H1 (cell line): ENCODE data around the gene BCL11A. TPM values are rescaled to one million over a fixed set of nuclear protein-coding genes. Genes with fewer than 3 reads are reported as not detected.

Experiments
- CTCF ChIA-PET: fragments of 300-600 bp; sonication (Branson Sonifier 250); formaldehyde crosslinking; loops from one replicate; lab custom pipeline; 2021; ENCODE audit not compliant: partially characterized antibody; lab: Charles Lee
- POLR2A ChIA-PET: fragments of 300-600 bp; sonication (Branson Sonifier 250); formaldehyde crosslinking; loops from one replicate; lab custom pipeline; 2021; ENCODE audit warnings: inconsistent platforms; ENCODE audit not compliant: partially characterized antibody; lab: Charles Lee
- DNase-seq, 2 experiments: peaks; one replicate each; pipeline versions ENCODE4 v3.0.0 to v3.0.0-alpha.2; 2010 to 2022; ENCODE audit warnings: low spot score in 2 of 2, low read depth in 1 of 2, mixed read lengths in 1 of 2
- FAIRE-seq: peaks from 2 replicates; lab custom pipeline; 2011; peaks lifted over from hg19 to GRCh38; lab: Jason Lieb, UNC
- H2AFZ ChIP-seq: 2 replicates; pipeline ENCODE4 v1.8.1; 2012; ENCODE audit warnings: low read length, inconsistent platforms
- H2AK5ac ChIP-seq: 2 replicates; pipeline ENCODE4 v1.6.1; 2013; ENCODE audit warnings: low read depth, low read length
- H2BK120ac ChIP-seq: replicated peaks from 2 replicates; pipeline ENCODE3; 2013; ENCODE audit warnings: low read depth, low read length, inconsistent platforms
- H2BK12ac ChIP-seq: 2 replicates; pipeline ENCODE4 v1.6.1; 2013; ENCODE audit warnings: low read depth, low read length
- H2BK15ac ChIP-seq: 2 replicates; pipeline ENCODE4 v1.6.1; 2013; ENCODE audit warnings: low read length
- H2BK20ac ChIP-seq: 2 replicates; pipeline ENCODE4 v1.6.1; 2013; ENCODE audit warnings: low read length
- H2BK5ac ChIP-seq: 2 replicates; pipeline ENCODE4 v1.6.1; 2013; ENCODE audit warnings: low read depth, low read length
- H3K14ac ChIP-seq: 2 replicates; pipeline ENCODE4 v1.6.1; 2013; ENCODE audit warnings: inconsistent platforms; ENCODE audit not compliant: insufficient read length
- H3K18ac ChIP-seq: 2 replicates; pipeline ENCODE4 v1.6.1; 2013; ENCODE audit warnings: low read length; ENCODE audit errors: extremely low read depth
- H3K23ac ChIP-seq: 2 replicates; pipeline ENCODE4 v1.6.1; 2013; ENCODE audit warnings: inconsistent platforms; ENCODE audit not compliant: insufficient read length
- H3K23me2 ChIP-seq: 2 replicates; pipeline ENCODE4 v1.6.1; 2013; ENCODE audit warnings: low read depth, low read length
- H3K27ac ChIP-seq: 2 replicates; pipeline ENCODE4 v1.6.1; 2011; ENCODE audit warnings: low read depth, low read length, inconsistent platforms
- H3K27me3 ChIP-seq, 4 experiments: replicated peaks in 1 of 4; 1 replicate in 1 of 4; 2 replicates in 3 of 4; pipeline versions ENCODE4 v1.6.1 to v1.8.1; 2011 to 2013; ENCODE audit warnings: low read length in 3 of 4, mild to moderate bottlenecking in 3 of 4, inconsistent platforms in 2 of 4, mixed read lengths in 2 of 4, moderate library complexity in 1 of 4; ENCODE audit not compliant: control insufficient read depth in 3 of 4, insufficient read depth in 3 of 4; ENCODE audit errors: extremely low read depth in 1 of 4
- H3K36me3 ChIP-seq, 4 experiments: 2 replicates each; pipeline versions ENCODE4 v1.6.1 to v1.8.1; 2011 to 2013; ENCODE audit warnings: mild to moderate bottlenecking in 4 of 4, low read length in 3 of 4, moderate library complexity in 2 of 4, control low read depth in 1 of 4, inconsistent platforms in 1 of 4; ENCODE audit not compliant: insufficient read depth in 4 of 4, control insufficient read depth in 2 of 4
- H3K4ac ChIP-seq: replicated peaks from 2 replicates; pipeline ENCODE3; 2013; ENCODE audit warnings: low read length, low read depth, mixed read lengths, inconsistent platforms; ENCODE audit not compliant: insufficient read length
- H3K4me1 ChIP-seq, 4 experiments: replicated peaks in 1 of 4; 1 replicate in 1 of 4; 2 replicates in 3 of 4; pipeline versions ENCODE4 v1.6.1 to v1.8.1; 2011 to 2013; ENCODE audit warnings: low read length in 3 of 4, inconsistent platforms in 2 of 4, mixed read lengths in 1 of 4; ENCODE audit not compliant: insufficient read depth in 4 of 4, control insufficient read depth in 3 of 4
- H3K4me2 ChIP-seq, 2 experiments: 2 replicates each; pipeline versions ENCODE4 v1.6.1 to v1.8.1; 2011 to 2013; ENCODE audit warnings: low read depth in 2 of 2, low read length in 2 of 2, control low read depth in 1 of 2, inconsistent platforms in 1 of 2, mild to moderate bottlenecking in 1 of 2; ENCODE audit not compliant: insufficient read depth in 1 of 2
- H3K4me3 ChIP-seq, 4 experiments: fragments of 200-600, 300-600 bp in 1 of 4; sonication (generic), shearing (Covaris generic), sonication (Bioruptor Twin) in 1 of 4; 2 replicates each; pipeline versions ENCODE4 v1.5.1 to v1.8.1; 2011 to 2016; ENCODE audit warnings: low read length in 4 of 4, low read depth in 3 of 4, control low read depth in 2 of 4, inconsistent platforms in 2 of 4, mild to moderate bottlenecking in 2 of 4, mixed read lengths in 1 of 4, moderate library complexity in 1 of 4; ENCODE audit not compliant: insufficient read depth in 2 of 4; ENCODE audit errors: extremely low read depth in 1 of 4
- H3K56ac ChIP-seq: replicated peaks from 2 replicates; pipeline ENCODE3; 2013; ENCODE audit warnings: low read depth, mild to moderate bottlenecking, mixed read lengths, low read length, inconsistent platforms; ENCODE audit not compliant: insufficient read length
- H3K79me1 ChIP-seq: 2 replicates; pipeline ENCODE4 v1.6.1; 2013; ENCODE audit warnings: low read depth, low read length, control low read depth
- H3K79me2 ChIP-seq, 2 experiments: 2 replicates each; pipeline versions ENCODE4 v1.6.1 to v1.8.1; 2012 to 2013; ENCODE audit warnings: low read length in 2 of 2, mild to moderate bottlenecking in 2 of 2, inconsistent platforms in 1 of 2; ENCODE audit not compliant: insufficient read depth in 2 of 2, control insufficient read depth in 1 of 2
- H3K9ac ChIP-seq, 4 experiments: replicated peaks in 1 of 4; 1 replicate in 1 of 4; 2 replicates in 3 of 4; pipeline versions ENCODE4 v1.6.1 to v1.8.1; 2011 to 2013; ENCODE audit warnings: low read depth in 3 of 4, low read length in 3 of 4, control low read depth in 2 of 4, mild to moderate bottlenecking in 2 of 4, moderate library complexity in 2 of 4, inconsistent platforms in 1 of 4; ENCODE audit errors: extremely low read depth in 1 of 4
- H3K9me3 ChIP-seq, 2 experiments: 2 replicates each; pipeline versions ENCODE4 v1.6.1 to v1.8.1; 2012 to 2013; ENCODE audit warnings: mild to moderate bottlenecking in 2 of 2, moderate library complexity in 2 of 2, control low read depth in 1 of 2, inconsistent platforms in 1 of 2, low read depth in 1 of 2, low read length in 1 of 2, mixed read lengths in 1 of 2; ENCODE audit not compliant: insufficient read depth in 2 of 2
- H4K20me1 ChIP-seq, 2 experiments: replicated peaks in 1 of 2; 2 replicates each; pipeline versions ENCODE3 to v1.8.1; 2011 to 2013; ENCODE audit warnings: inconsistent platforms in 2 of 2, low read length in 2 of 2, mild to moderate bottlenecking in 1 of 2; ENCODE audit not compliant: insufficient read depth in 2 of 2, control insufficient read depth in 1 of 2
- H4K5ac ChIP-seq: 2 replicates; pipeline ENCODE4 v1.6.1; 2013; ENCODE audit warnings: low read length, low read depth, mixed read lengths, inconsistent platforms; ENCODE audit not compliant: insufficient read length
- H4K8ac ChIP-seq: 2 replicates; pipeline ENCODE4 v1.8.0; 2013; ENCODE audit warnings: mild to moderate bottlenecking, moderate library complexity, low read length, inconsistent platforms; ENCODE audit not compliant: insufficient read depth; ENCODE audit errors: extremely low read depth
- H4K91ac ChIP-seq: replicated peaks from 2 replicates; pipeline ENCODE3; 2013; ENCODE audit warnings: low read length, mixed read lengths, inconsistent platforms; ENCODE audit not compliant: insufficient read length
- BACH1 ChIP-seq: IDR thresholded peaks from 2 replicates; pipeline ENCODE4 v1.6.1; 2012; ENCODE audit warnings: low read length, improper control_type of control experiment
- BRCA1 ChIP-seq: IDR thresholded peaks from 2 replicates; pipeline ENCODE4 v1.6.1; 2012; ENCODE audit warnings: low read depth, low read length, improper control_type of control experiment
- CHD1 ChIP-seq: IDR thresholded peaks from 2 replicates; pipeline ENCODE4 v1.6.1; 2012; ENCODE audit warnings: low read depth, low read length, improper control_type of control experiment
- CHD2 ChIP-seq: IDR thresholded peaks from 2 replicates; pipeline ENCODE4 v1.6.1; 2012; ENCODE audit warnings: low read length, improper control_type of control experiment
- CTCF ChIP-seq, 3 experiments: IDR thresholded peaks; 1 replicate in 2 of 3; 2 replicates in 1 of 3; pipeline versions ENCODE4 v1.5.1 to v1.6.1; 2011; ENCODE audit warnings: low read length in 3 of 3, mild to moderate bottlenecking in 3 of 3, inconsistent platforms in 2 of 3, low read depth in 1 of 3, moderate library complexity in 1 of 3; ENCODE audit not compliant: insufficient read depth in 1 of 3; ENCODE audit errors: control extremely low read depth in 1 of 3
- EGR1 ChIP-seq: IDR thresholded peaks from 2 replicates; pipeline ENCODE4 v1.6.1; 2011; ENCODE audit warnings: low read depth, low read length, borderline replicate concordance
- MAFK ChIP-seq: IDR thresholded peaks from 2 replicates; pipeline ENCODE4 v1.6.1; 2012; ENCODE audit warnings: low read depth, mild to moderate bottlenecking, improper control_type of control experiment, low read length
- POLR2AphosphoS5 ChIP-seq: IDR thresholded peaks from 2 replicates; pipeline ENCODE4 v1.6.1; 2011; ENCODE audit warnings: low read depth, low read length
- SIN3A ChIP-seq, 2 experiments: IDR thresholded peaks in 1 of 2; conservative IDR thresholded peaks in 1 of 2; 2 replicates each; pipeline ENCODE4 v1.6.1; 2011 to 2012; ENCODE audit warnings: low read length in 2 of 2, improper control_type of control experiment in 1 of 2, low read depth in 1 of 2, mild to moderate bottlenecking in 1 of 2
- SP4 ChIP-seq: IDR thresholded peaks from 2 replicates; pipeline ENCODE4 v1.6.1; 2012; ENCODE audit warnings: low read length, inconsistent platforms
- SUZ12 ChIP-seq: fragments of 200-600 bp; sonication (generic); IDR thresholded peaks from 2 replicates; pipeline ENCODE4 v1.6.1; 2012; ENCODE audit warnings: mild to moderate bottlenecking, inconsistent platforms, low read length, moderate library complexity, mixed read lengths
- TAF7 ChIP-seq: optimal IDR thresholded peaks from 2 replicates; pipeline ENCODE3; 2011; ENCODE audit warnings: low read depth, mild to moderate bottlenecking, inconsistent platforms, low read length, moderate library complexity, borderline replicate concordance
- WGBS, 2 experiments: shearing (Covaris generic) in 1 of 2; methylation state at CpG; one replicate each; pipeline versions ENCODE4 v1.1.6 to v1.1.7; 2013 to 2015; ENCODE audit warnings: low lambda C conversion rate in 2 of 2, mixed read lengths in 2 of 2, inconsistent platforms in 1 of 2, low coverage in 1 of 2, missing lambda C conversion rate in 1 of 2; ENCODE audit not compliant: insufficient replicate concordance in 2 of 2, insufficient coverage in 1 of 2, insufficient read length in 1 of 2; ENCODE audit errors: extremely low coverage in 1 of 2, missing lambda C conversion rate in 1 of 2; 5-methylcytosine and 5-hydroxymethylcytosine counted together
- polyA plus RNA-seq, 7 experiments: library from polyadenylated mRNA; depleted of rRNA in 3 of 7; stranded (reverse) in 5 of 7; unstranded in 2 of 7; fragments of >200 nt in 5 of 7; fragments of 200-250 nt in 2 of 7; gene quantifications; 1 replicate in 5 of 7; 2 replicates in 1 of 7; 4 replicates in 1 of 7; pipeline versions ENCODE4 v1.2.1 to v1.2.3, GENCODE V29; 2011 to 2013; ENCODE audit warnings: missing spikeins in 2 of 7, mixed read lengths in 2 of 7
- total RNA-seq: library from RNA; stranded (reverse); fragmentation: NEBNext Ultra II Directional; extraction: Animal tissue kit (Norgen Biotek cat#: 25700); gene quantifications from 2 replicates; pipeline ENCODE4 v1.2.1, GENCODE V29; 2021

The BCL11A gene
- total and polyA plus RNA-seq, 2 of the 8 experiments (the other 6 are each of a cell fraction or from before 2014, with no cell fraction given) = 11.9 to 59.3 TPM

- no peaks in the 10 kb centered on the region for H3K27me3 ChIP-seq
- TF ChIP-seq SIN3A (conservative IDR thresholded peaks at IDR 0.05 in 1 of 2, IDR thresholded peaks at IDR 0.05 in 1 of 2; ENCODE audit: low read depth in 1 of 2, low read length in 2 of 2) (no peak), TAF7 (no peak), POLR2AphosphoS5 (no peak), CTCF (IDR thresholded peaks at IDR 0.05; ENCODE audit: control extremely low read depth in 1 of 3, insufficient read depth in 1 of 3, low read depth in 1 of 3, low read length in 3 of 3) (no peak), SUZ12 (no peak), CHD1 (no peak), BRCA1 (no peak), CHD2 (no peak), MAFK (no peak), EGR1 (no peak), BACH1 (no peak), SP4 (no peak)
Observed at GRCh38 chr2:60488291-60488690, 65.2 kb downstream of the BCL11A start.

More at GRCh38 chr2:60488291-60488690, 65.2 kb downstream of the BCL11A start:
- H3K18ac ChIP-seq = no peak overlapping the region
- no peak overlapping the region for H2AK5ac ChIP-seq
- ChIA-PET POLR2A (no interaction called here), CTCF (no interaction called here)
- no peak overlapping the region for H3K23ac ChIP-seq
- no peak overlapping the region for H2BK20ac ChIP-seq
- H3K9ac ChIP-seq = no peak overlapping the region
- H4K8ac ChIP-seq = no peak overlapping the region
- H3K79me2 ChIP-seq = peaks cover 2 to 85% of the 10 kb centered on the region in 2 experiments; a peak in 3 of 4 replicates
- peaks cover 8% of the 10 kb centered on the region for H3K79me1 ChIP-seq
- H3K4me1 ChIP-seq = peaks cover 7 to 17% (median 10%) of the 10 kb centered on the region in 4 experiments; a peak in 6 of 7 replicates
- no peak for DNase-seq
- no peak overlapping the region for H2BK5ac ChIP-seq
- no peak overlapping the region for H2BK12ac ChIP-seq
- no peak overlapping the region for H3K56ac ChIP-seq
- H3K4me2 ChIP-seq = no peak overlapping the region
- 87% methylated on average over 3 of the region's 3 CpGs; no CpG with 5 or more reads in 1 of the 2 experiments for WGBS, 2 experiments
- H4K91ac ChIP-seq = no peak overlapping the region
- H3K27ac ChIP-seq = no peak overlapping the region
- H3K36me3 ChIP-seq = peaks cover 0 to 12% (median 3%) of the 10 kb centered on the region in 4 experiments; a peak in 6 of 8 replicates
- no peak overlapping the region for H2BK15ac ChIP-seq
- H3K9me3 ChIP-seq = no peaks in the 10 kb centered on the region
- H3K14ac ChIP-seq = no peak overlapping the region
- H2BK120ac ChIP-seq = no peak overlapping the region
- H3K4ac ChIP-seq = no peak overlapping the region
- no peak overlapping the region for H2AFZ ChIP-seq
- H3K23me2 ChIP-seq = no peaks in the 10 kb centered on the region
- H4K5ac ChIP-seq = no peak overlapping the region
- H3K4me3 ChIP-seq = no peak overlapping the region
- H4K20me1 ChIP-seq = peaks cover 7 to 14% of the 10 kb centered on the region in 2 experiments
- no peak for FAIRE-seq
